HG02973 (cell line): Measurements from ENCODE around the gene ZNF622.
"Not testable (repeated sequence)": the region's sequence is repeated elsewhere in the genome, so short reads cannot be mapped to it uniquely, and the experiment has no call there.

Source experiments
- ATAC-seq: cut with Tn5 transposase; IDR thresholded peaks from one replicate; pipeline ENCODE4 v1.9.1; 2021; ENCODE audit warnings: moderate library complexity; ENCODE audit not compliant: unreplicated experiment

Gene ZNF622

GRCh38 chr5:16480821-16481538 is 15.4 kb upstream of the ZNF622 start:
- ATAC-seq = no peak

- ATAC-seq = no peak
These were observed 14.5 kb upstream of the ZNF622 start for GRCh38 chr5:16480144-16480543.

- ATAC-seq = no peak
These were observed 11.9 kb upstream of the ZNF622 start for GRCh38 chr5:16477541-16477940.

DNA sequence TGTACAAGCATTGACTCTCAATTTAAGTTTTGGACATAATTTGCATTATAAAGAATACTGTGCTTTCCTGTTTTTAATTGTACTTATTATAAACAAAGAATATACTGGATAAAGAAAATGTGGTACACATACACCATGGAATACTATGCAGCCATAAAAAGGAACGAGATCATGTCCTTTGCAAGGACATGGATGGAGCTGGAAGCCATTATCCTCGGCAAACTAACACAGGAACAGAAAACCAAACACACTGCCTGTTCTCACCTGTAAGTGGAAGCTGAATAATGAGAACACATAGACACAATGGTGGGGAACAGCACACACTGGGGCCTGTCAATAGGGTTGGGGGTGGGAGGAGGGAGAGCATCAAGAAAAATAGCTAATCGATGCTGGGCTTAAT is 10.8 kb upstream of the ZNF622 start:
- not testable (repeated sequence) for ATAC-seq

- ATAC-seq = no peak
These were observed 5.8 kb upstream of the ZNF622 start for GRCh38 chr5:16471387-16471786.

GRCh38 chr5:16467363-16468219 is 2.0 kb upstream of the ZNF622 start:
- peak; percentile 83 for ATAC-seq

DNA sequence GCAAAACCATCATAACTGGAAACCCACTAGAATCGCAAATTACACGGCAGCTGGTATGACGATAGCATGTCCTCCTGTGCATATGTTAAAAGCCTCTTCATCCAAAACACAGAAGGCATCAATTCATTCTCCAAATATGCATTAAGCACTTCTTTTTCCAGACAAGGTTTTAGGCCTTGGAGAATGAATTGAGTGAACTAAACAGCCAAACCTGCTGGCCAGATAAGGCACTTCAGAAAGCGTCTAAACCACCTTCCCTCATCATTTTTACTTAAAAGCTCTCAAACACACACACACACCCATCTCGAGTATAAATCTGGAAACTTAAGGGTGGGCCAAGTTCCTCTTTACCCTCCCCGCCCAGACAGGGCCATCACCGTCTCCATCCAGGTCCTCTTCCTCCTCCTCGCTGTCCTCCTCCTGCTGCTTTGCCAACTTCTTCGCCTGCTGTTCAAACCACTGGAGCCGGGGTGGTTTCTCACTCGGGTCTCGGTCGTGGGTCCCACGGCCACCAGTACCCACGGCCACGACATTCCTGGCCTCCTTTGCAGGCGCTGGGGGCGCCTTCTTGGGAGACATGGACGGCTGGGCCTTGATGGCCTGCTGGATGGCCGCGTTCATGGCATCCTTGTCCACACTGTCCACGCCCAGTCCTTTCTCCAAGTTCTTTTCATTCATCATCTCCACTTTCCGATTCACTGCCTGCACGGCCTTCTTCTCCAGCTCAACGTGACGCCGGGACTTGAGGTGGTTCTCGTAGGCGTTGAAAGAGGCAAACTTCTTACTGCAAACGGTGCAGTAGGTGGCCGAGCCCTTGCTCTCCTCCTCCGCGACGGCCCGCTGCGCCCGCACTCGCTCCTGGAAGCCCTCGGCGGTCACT is 696 bp downstream of the ZNF622 start:
- ATAC-seq = no peak

GRCh38 chr5:16464231-16464630 is 1.4 kb downstream of the ZNF622 start:
- no peak for ATAC-seq

DNA sequence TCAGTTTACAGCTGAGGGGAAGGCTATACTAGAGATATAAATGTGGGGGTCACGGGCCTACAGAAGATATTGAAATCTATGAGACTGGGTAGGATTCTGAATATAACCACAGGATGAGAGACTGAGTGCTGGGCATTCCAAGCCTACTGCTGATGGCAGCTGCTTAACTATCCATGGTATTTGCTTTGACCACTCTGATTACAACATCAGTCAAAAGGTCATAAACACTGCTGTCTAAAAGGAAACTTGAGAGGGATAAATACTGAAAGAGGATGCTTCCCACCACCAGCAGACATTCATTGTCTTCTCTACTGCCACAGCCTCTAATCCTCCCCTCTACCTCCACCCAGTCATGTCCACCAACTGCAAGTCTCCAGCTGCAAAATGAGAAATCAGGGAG is 3.8 kb downstream of the ZNF622 start:
- ATAC-seq = no peak

DNA sequence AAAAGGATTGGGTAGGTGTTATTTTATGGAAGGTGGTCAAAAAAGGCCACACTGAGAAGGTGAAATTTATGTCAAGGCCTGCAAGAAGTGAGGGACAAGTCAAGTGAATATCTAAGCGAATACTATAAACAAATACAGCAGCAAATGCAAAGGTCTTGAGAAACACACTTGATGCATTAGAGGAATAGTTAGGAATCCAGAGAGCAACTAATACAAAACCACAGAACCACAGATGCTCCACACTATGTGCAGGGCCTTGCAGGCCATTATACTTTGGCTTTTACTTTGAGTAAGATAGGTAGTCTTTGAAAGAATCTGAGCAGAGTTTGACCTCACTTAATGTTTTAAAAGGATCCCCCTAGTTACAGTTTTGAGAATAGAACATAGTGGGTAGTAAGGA is 4.6 kb downstream of the ZNF622 start:
- no peak for ATAC-seq

DNA sequence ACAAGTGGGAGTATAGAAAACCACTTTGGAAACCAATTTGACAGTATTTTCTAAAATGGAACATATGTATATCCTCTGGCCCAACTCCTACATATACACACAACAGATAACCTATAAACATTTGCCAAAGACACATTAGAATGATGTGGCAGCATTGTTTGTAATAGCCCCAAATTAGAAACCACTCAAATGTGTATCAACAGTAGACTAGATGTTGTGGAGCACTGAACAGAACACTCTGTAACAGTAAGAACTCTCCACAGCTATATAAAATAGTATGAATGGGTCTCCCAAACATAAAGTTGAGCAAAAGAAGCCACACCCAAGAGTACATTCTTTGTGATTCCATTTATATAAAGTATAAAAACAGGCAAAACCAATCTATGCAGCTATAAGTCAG is 6.1 kb downstream of the ZNF622 start:
- no peak for ATAC-seq

- no peak for ATAC-seq
These were observed 7.7 kb downstream of the ZNF622 start for GRCh38 chr5:16457853-16458252.

DNA sequence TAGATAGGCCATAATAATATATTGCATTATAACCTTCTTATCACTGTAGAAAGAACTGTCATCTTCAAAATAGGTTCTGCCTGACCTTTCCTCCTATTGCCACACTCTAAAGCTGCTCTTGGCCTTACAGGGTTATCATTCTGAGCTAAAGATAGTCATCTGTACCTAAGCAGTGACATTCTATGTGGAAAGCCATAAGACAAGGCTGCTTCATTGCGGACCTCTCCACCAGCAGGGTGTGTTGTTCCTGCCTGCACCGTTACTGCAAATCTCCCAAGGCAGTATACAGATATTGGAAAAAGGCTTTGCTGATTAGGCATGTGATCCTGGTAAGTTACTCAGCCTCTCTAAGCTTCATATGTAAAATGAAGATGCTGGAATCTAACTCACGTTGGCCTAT is 8.1 kb downstream of the ZNF622 start:
- no peak for ATAC-seq

- ATAC-seq = peak; percentile 66
These were observed 9.3 kb downstream of the ZNF622 start for GRCh38 chr5:16456103-16456832.

DNA sequence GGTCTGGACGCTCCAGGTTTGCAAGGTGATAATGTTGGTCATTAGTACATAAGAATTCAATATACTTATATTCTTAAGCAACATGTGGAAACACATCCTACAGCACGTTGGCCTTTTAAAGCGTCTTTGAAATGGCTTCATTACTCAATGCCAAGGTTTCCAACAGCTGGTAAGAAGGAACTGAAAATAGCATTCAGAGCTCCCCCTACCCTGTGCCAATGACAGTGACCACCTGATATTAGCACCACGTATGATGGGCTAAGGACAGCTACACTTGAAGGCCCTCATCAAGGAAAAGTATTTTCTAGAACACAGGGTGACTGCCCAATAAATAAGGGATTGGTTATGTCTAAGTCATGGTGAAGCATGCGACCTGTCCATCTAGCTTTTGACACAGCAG is 9.9 kb downstream of the ZNF622 start:
- no peak for ATAC-seq

DNA sequence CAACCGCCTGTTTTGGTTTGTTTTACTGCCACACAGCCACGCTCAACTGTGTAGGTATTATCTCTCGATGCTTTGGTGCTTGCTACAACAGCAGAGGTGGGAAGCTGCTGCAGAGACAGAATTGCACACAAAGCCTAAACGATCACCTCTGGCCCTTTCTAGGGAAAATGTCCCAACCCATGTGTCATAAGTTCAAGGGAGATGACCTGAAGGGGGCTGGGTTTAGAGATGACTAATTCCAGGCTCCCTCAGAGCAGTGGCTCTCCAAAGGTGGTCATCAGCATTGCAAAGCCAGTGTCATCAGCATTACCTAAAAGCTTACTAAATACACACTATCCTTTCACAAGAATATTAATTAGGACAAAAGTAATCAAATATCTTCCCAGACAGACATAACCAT is 10.9 kb downstream of the ZNF622 start:
- no peak for ATAC-seq

DNA sequence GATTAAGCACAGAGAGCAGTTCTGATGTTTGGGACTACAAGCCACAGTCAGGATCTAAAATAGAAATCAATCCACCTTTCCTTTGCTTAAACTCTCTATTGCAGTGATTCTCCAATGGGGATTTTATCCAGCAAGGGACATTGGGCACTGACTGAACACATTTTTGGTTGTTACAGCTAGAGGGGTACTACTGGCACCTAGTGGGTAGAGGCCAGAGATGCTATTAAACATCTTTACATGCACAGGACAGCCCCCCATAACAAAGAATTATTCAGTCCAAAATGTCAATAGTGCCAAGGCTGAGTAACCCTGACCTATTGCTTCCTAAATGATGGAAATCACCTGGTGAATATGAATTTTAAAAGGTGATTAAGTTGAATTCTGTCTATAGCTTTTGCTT is 12.0 kb downstream of the ZNF622 start:
- ATAC-seq = no peak

DNA sequence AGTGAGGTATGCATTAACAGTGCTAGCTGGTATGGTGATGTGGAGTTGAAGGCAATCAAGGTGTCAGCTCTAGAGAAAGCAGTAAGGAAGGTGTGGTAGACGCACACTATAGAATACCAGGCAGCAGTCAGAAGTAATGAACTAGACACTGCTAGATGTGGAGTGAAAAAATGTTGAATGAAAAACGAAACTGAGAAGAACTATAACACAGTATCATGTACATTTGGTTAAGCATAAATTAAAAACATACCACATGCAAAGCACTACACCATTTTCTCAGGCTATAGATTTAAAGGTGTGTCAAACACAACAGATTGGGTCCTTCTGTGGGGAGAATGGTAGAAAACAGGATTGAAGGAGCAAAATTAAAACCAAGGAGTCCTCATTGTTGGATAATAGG is 15.4 kb downstream of the ZNF622 start:
- no peak for ATAC-seq

GRCh38 chr5:16446993-16447392 is 18.6 kb downstream of the ZNF622 start:
- no peak for ATAC-seq

DNA sequence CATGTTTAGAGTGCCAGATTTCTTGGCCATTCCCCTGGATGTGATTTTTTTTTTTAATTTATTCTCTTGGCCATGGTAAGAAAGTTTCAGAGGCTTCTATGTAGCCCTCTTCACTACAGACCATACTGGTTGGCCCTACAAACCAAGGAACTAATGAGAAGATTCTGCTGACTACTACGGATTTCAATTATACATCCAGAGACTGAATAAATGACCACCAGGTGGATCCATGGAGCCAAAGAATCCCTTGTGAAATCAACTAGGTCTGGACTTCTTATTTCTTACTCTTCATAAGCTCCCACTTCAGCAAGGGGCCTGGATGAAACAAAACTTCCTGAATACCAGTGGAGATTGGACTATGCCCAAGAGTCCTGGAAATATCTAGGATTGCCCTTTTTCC is 27.6 kb downstream of the ZNF622 start:
- ATAC-seq = no peak
